Osteocyte (in vitro differentiated cells): ENCODE data around the gene ASIC1. TPM values are rescaled to one million over a fixed set of nuclear protein-coding genes. Genes with fewer than 3 reads are reported as not detected.

Source experiments
- DNase-seq: peaks from one replicate; pipeline ENCODE4 v3.0.0; 2021; ENCODE audit warnings: mixed read lengths; ENCODE audit not compliant: unreplicated experiment; ENCODE audit errors: extremely low spot score
- H3K27ac Mint-ChIP-seq: one replicate; pipeline ENCODE4 v1.8.0; 2021; ENCODE audit warnings: mild to moderate bottlenecking, mixed read lengths; ENCODE audit not compliant: unreplicated experiment
- H3K27me3 Mint-ChIP-seq: one replicate; pipeline ENCODE4 v1.8.0; 2021; ENCODE audit warnings: mixed read lengths; ENCODE audit not compliant: unreplicated experiment
- H3K36me3 Mint-ChIP-seq: one replicate; pipeline ENCODE4 v1.8.0; 2021; ENCODE audit warnings: mixed read lengths; ENCODE audit not compliant: unreplicated experiment
- H3K4me1 Mint-ChIP-seq: one replicate; pipeline ENCODE4 v1.8.0; 2021; ENCODE audit warnings: mixed read lengths; ENCODE audit not compliant: unreplicated experiment
- H3K4me3 Mint-ChIP-seq: one replicate; pipeline ENCODE4 v1.8.0; 2021; ENCODE audit warnings: mild to moderate bottlenecking, moderate library complexity, mixed read lengths; ENCODE audit not compliant: unreplicated experiment
- H3K9me3 Mint-ChIP-seq: one replicate; pipeline ENCODE4 v1.8.0; 2021; ENCODE audit warnings: mixed read lengths; ENCODE audit not compliant: unreplicated experiment
- total RNA-seq: library from RNA; stranded (reverse); gene quantifications from 2 replicates; pipeline ENCODE4 v1.2.1, GENCODE V29; 2021
- TF ChIP-seq, protein P1 (sequence below): fragments of 200-600 bp; sonication (generic); IDR thresholded peaks from 2 replicates; pipeline ENCODE4 v1.5.0; 2021; ENCODE audit warnings: antibody characterized with exemption, mild to moderate bottlenecking, moderate library complexity

ASIC1 gene
- total RNA-seq, 1 donor from 2014 or later: 2.1 TPM

DNA sequence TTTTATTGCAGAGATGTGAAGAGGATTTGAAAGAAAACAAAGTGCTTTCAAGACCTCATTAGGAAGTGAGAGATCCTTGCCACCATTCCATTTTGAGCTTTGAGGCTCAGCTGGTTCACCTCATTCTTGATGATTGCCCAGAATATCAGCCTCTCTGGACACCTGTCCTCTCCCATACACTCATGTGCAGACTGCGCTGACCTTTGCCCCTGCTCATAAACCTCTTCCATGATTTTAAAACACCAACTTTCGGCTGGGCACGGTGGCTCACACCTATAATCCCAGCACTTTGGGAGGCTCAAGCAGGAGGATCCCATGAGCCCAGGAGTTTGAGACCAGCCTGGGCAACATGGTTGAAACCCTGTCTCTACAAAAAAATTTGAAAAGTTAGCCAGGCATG, 63.6 kb downstream of the ASIC1 start:
- DNase-seq: no peak
- Mint-ChIP-seq H3K36me3 (peaks cover 21% of the 10 kb centered on the region), H3K27me3 (no peaks in the 10 kb centered on the region), H3K27ac (no peak overlapping the region), H3K4me3 (no peak overlapping the region), H3K4me1 (peaks cover 3% of the 10 kb centered on the region), H3K9me3 (no peaks in the 10 kb centered on the region)
- TF ChIP-seq, protein P1, sequence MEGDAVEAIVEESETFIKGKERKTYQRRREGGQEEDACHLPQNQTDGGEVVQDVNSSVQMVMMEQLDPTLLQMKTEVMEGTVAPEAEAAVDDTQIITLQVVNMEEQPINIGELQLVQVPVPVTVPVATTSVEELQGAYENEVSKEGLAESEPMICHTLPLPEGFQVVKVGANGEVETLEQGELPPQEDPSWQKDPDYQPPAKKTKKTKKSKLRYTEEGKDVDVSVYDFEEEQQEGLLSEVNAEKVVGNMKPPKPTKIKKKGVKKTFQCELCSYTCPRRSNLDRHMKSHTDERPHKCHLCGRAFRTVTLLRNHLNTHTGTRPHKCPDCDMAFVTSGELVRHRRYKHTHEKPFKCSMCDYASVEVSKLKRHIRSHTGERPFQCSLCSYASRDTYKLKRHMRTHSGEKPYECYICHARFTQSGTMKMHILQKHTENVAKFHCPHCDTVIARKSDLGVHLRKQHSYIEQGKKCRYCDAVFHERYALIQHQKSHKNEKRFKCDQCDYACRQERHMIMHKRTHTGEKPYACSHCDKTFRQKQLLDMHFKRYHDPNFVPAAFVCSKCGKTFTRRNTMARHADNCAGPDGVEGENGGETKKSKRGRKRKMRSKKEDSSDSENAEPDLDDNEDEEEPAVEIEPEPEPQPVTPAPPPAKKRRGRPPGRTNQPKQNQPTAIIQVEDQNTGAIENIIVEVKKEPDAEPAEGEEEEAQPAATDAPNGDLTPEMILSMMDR: no peak

DNA sequence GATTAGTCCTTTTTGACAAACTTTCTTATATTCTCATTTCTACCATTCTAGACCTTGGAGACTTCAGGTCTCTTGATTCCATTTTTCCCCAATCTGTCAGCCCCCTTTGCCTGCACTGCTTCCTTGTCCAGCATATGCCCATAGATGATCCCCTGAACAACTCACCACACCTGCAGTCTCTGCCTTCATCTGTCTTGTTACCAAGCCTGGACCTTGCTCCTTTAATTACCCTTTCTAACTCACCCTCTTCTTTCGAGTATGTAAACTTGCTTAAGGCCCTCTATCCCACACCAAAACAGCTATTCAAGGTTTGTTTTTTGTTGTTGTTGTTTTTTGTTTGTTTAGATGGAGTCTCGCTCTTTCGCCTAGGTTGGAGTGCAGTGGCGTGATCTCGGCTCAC, 64.2 kb downstream of the ASIC1 start:
- DNase-seq: no peak
- Mint-ChIP-seq H3K36me3 (peaks cover 21% of the 10 kb centered on the region), H3K27me3 (no peaks in the 10 kb centered on the region), H3K4me3 (no peak overlapping the region), H3K27ac (no peak overlapping the region), H3K4me1 (peaks cover under 1% of the 10 kb centered on the region), H3K9me3 (no peaks in the 10 kb centered on the region)
- TF ChIP-seq, protein P1: no peak

DNA sequence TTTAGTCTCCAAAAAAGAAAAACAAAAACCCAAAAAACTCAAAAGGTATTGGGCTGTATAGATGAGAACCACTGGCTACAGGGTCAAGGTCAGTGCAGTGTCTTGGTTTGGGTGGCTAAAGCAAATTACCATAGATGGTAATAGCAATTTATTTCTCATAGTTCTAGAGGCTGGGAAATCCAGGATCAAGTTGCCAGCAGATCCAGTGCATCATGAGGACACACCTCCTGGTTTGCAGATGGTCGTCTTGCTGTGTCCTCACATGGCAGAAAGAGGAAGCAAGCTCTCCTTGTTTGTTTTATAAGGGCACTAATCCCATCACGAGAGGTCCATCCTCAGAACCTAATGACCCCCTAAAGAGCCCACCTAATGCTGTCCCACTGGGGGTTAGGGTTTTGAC, 65.8 kb downstream of the ASIC1 start:
- no peak overlapping the region for H3K27ac Mint-ChIP-seq

DNA sequence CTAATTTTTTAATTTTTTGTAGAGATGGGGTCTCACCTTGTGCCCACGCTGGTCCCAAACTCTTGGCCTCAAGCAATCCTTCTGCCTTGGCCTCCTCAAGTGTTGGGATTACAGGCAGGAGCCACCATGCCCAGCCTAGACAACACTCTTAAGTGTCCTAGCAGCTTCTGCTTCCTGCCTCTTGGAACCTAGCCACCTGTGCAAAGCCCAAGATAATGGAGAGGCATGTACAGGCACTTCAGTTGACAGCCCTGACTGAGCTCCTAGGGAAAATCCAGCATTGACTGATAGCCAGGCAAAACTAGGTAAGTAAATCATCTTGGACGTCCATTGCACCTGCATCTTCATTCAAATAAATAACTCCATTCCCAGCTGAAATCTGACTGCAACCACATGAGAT, 70.2 kb downstream of the ASIC1 start:
- peaks cover under 1% of the 10 kb centered on the region for H3K4me1 Mint-ChIP-seq
- TF ChIP-seq, protein P1: no peak
- peaks cover 33% of the 10 kb centered on the region for H3K36me3 Mint-ChIP-seq
- H3K27me3 Mint-ChIP-seq: no peaks in the 10 kb centered on the region
- no peaks in the 10 kb centered on the region for H3K9me3 Mint-ChIP-seq
- no peak for DNase-seq
- no peak overlapping the region for H3K27ac Mint-ChIP-seq
- H3K4me3 Mint-ChIP-seq: no peak overlapping the region

More for the DNA sequence above, 65.8 kb downstream of the ASIC1 start:
- no peaks in the 10 kb centered on the region for H3K27me3 Mint-ChIP-seq
- H3K9me3 Mint-ChIP-seq: no peaks in the 10 kb centered on the region
- no peaks in the 10 kb centered on the region for H3K4me1 Mint-ChIP-seq
- no peak overlapping the region for H3K4me3 Mint-ChIP-seq
- DNase-seq: no peak
- peaks cover 26% of the 10 kb centered on the region for H3K36me3 Mint-ChIP-seq
- TF ChIP-seq, protein P1: no peak

DNA sequence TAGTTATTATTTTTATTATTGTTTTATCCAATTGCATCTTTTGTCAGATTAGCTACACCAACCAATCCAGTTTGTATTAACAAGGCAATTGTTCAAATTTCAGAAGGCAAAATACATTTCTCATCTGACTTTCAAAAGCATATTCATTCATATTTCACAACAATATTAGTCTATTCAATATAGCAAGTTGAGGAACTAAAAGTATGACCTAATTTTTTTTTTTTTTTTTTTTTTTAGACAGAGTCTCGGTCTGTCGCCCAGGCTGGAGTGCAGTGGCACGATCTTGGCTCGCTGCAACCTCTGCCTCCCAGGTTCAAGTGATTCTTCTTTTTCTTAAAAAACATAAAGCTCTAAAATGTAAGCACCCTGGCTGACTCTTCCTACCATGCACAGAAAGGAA, 71.9 kb downstream of the ASIC1 start:
- Mint-ChIP-seq H3K27ac (no peak overlapping the region), H3K27me3 (no peaks in the 10 kb centered on the region)

More for the DNA sequence above, 71.9 kb downstream of the ASIC1 start:
- Mint-ChIP-seq H3K36me3 (peaks cover 29% of the 10 kb centered on the region), H3K4me3 (no peak overlapping the region), H3K4me1 (peaks cover 2% of the 10 kb centered on the region), H3K9me3 (no peaks in the 10 kb centered on the region)
- TF ChIP-seq, protein P1: no peak
- DNase-seq: no peak
